Stimulated activated naive CD8-positive, alpha-beta T cell treated with anti-CD3 and anti-CD28 coated beads, Interleukin-15, Interleukin-2, amounts not matched to agents 100 ng/mL and 50 ng/mL, for 24 hours (primary cell): ENCODE measurements around the gene C17orf100.
"Not testable (repeated sequence)": the region's sequence is repeated elsewhere in the genome, so short reads cannot be mapped to it uniquely, and the experiment has no call there.

Source experiments
- H3K27ac Mint-ChIP-seq: one replicate; pipeline ENCODE4 v1.8.0; 2021; ENCODE audit warnings: mild to moderate bottlenecking, mixed read lengths
- H3K27me3 Mint-ChIP-seq: one replicate; pipeline ENCODE4 v1.8.0; 2021; ENCODE audit warnings: mixed read lengths
- H3K36me3 Mint-ChIP-seq: one replicate; pipeline ENCODE4 v1.8.0; 2021; ENCODE audit warnings: low read depth, mixed read lengths
- H3K4me1 Mint-ChIP-seq: one replicate; pipeline ENCODE4 v1.8.0; 2021; ENCODE audit warnings: low read depth, mixed read lengths
- H3K4me3 Mint-ChIP-seq: one replicate; pipeline ENCODE4 v1.8.0; 2021; ENCODE audit warnings: mild to moderate bottlenecking, mixed read lengths
- H3K9me3 Mint-ChIP-seq: one replicate; pipeline ENCODE4 v1.8.0; 2021; ENCODE audit warnings: mixed read lengths

Gene C17orf100

GRCh38 chr17:6656797-6657632, 5.5 kb downstream of the C17orf100 start:
- H3K36me3 Mint-ChIP-seq, H3K9me3 Mint-ChIP-seq: not testable (repeated sequence)
- Mint-ChIP-seq H3K27ac (peak overlapping the region; percentile 40), H3K4me3 (peak overlapping the region; percentile 78), H3K4me1 (peaks cover 69% of the 10 kb centered on the region), H3K27me3 (peaks cover 17% of the 10 kb centered on the region)

- H3K36me3 Mint-ChIP-seq: peaks cover 4% of the 10 kb centered on the region
- H3K27ac Mint-ChIP-seq: peak overlapping the region; percentile 40
- H3K27me3 Mint-ChIP-seq: peaks cover 17% of the 10 kb centered on the region
- H3K9me3 Mint-ChIP-seq: no peaks in the 10 kb centered on the region
- peak overlapping the region; percentile 78 for H3K4me3 Mint-ChIP-seq
- H3K4me1 Mint-ChIP-seq: peaks cover 67% of the 10 kb centered on the region
Measured at GRCh38 chr17:6657633-6658287, 6.2 kb downstream of the C17orf100 start.

GRCh38 chr17:6658411-6658810, 6.8 kb downstream of the C17orf100 start:
- peaks cover 60% of the 10 kb centered on the region for H3K4me1 Mint-ChIP-seq
- not testable (repeated sequence) for H3K4me3 Mint-ChIP-seq, H3K36me3 Mint-ChIP-seq, H3K9me3 Mint-ChIP-seq, H3K27ac Mint-ChIP-seq
- H3K27me3 Mint-ChIP-seq: peaks cover 15% of the 10 kb centered on the region

- no peaks in the 10 kb centered on the region for H3K9me3 Mint-ChIP-seq
- no peak overlapping the region for H3K27ac Mint-ChIP-seq
- H3K36me3 Mint-ChIP-seq: no peaks in the 10 kb centered on the region
- peaks cover 7% of the 10 kb centered on the region for H3K27me3 Mint-ChIP-seq
- H3K4me3 Mint-ChIP-seq: peak overlapping the region; percentile 0
- H3K4me1 Mint-ChIP-seq: peaks cover 47% of the 10 kb centered on the region
Measured at GRCh38 chr17:6660101-6660500, 8.5 kb downstream of the C17orf100 start.

GRCh38 chr17:6660805-6661463, 9.4 kb downstream of the C17orf100 start:
- H3K27ac Mint-ChIP-seq: no peak overlapping the region
- no peaks in the 10 kb centered on the region for H3K27me3 Mint-ChIP-seq
- H3K9me3 Mint-ChIP-seq: no peaks in the 10 kb centered on the region
- peak overlapping the region; percentile 0 for H3K4me3 Mint-ChIP-seq
- H3K4me1 Mint-ChIP-seq: peaks cover 40% of the 10 kb centered on the region
- no peaks in the 10 kb centered on the region for H3K36me3 Mint-ChIP-seq

GRCh38 chr17:6661464-6661848, 9.9 kb downstream of the C17orf100 start:
- no peak overlapping the region for H3K4me3 Mint-ChIP-seq
- no peaks in the 10 kb centered on the region for H3K9me3 Mint-ChIP-seq
- H3K4me1 Mint-ChIP-seq: peaks cover 40% of the 10 kb centered on the region
- H3K27ac Mint-ChIP-seq: no peak overlapping the region
- no peaks in the 10 kb centered on the region for H3K36me3 Mint-ChIP-seq
- H3K27me3 Mint-ChIP-seq: no peaks in the 10 kb centered on the region

GRCh38 chr17:6663200-6663599, 11.6 kb downstream of the C17orf100 start:
- not testable (repeated sequence) for H3K9me3 Mint-ChIP-seq, H3K27me3 Mint-ChIP-seq, H3K27ac Mint-ChIP-seq, H3K36me3 Mint-ChIP-seq, H3K4me3 Mint-ChIP-seq
- peaks cover 42% of the 10 kb centered on the region for H3K4me1 Mint-ChIP-seq

- H3K9me3 Mint-ChIP-seq: no peaks in the 10 kb centered on the region
- H3K4me1 Mint-ChIP-seq: peaks cover 24% of the 10 kb centered on the region
- no peaks in the 10 kb centered on the region for H3K36me3 Mint-ChIP-seq
- no peaks in the 10 kb centered on the region for H3K27me3 Mint-ChIP-seq
- no peak overlapping the region for H3K4me3 Mint-ChIP-seq
- no peak overlapping the region for H3K27ac Mint-ChIP-seq
Measured at GRCh38 chr17:6666077-6666521, 14.5 kb downstream of the C17orf100 start.

GRCh38 chr17:6666557-6666956, 15.0 kb downstream of the C17orf100 start:
- Mint-ChIP-seq H3K27me3 (no peaks in the 10 kb centered on the region), H3K4me3 (no peak overlapping the region), H3K27ac (no peak overlapping the region), H3K9me3 (no peaks in the 10 kb centered on the region), H3K4me1 (peaks cover 20% of the 10 kb centered on the region), H3K36me3 (no peaks in the 10 kb centered on the region)

- Mint-ChIP-seq H3K27ac (peak overlapping the region; percentile 67), H3K9me3 (no peaks in the 10 kb centered on the region), H3K27me3 (no peaks in the 10 kb centered on the region), H3K4me1 (peaks cover 16% of the 10 kb centered on the region), H3K4me3 (no peak overlapping the region), H3K36me3 (no peaks in the 10 kb centered on the region)
Measured at GRCh38 chr17:6667516-6667915, 16.0 kb downstream of the C17orf100 start.

- no peak overlapping the region for H3K27ac Mint-ChIP-seq
- H3K27me3 Mint-ChIP-seq: no peaks in the 10 kb centered on the region
- H3K4me1 Mint-ChIP-seq: peaks cover 13% of the 10 kb centered on the region
- no peaks in the 10 kb centered on the region for H3K9me3 Mint-ChIP-seq
- H3K36me3 Mint-ChIP-seq: no peaks in the 10 kb centered on the region
- no peak overlapping the region for H3K4me3 Mint-ChIP-seq
Measured at GRCh38 chr17:6668219-6668618, 16.7 kb downstream of the C17orf100 start.

GRCh38 chr17:6668727-6669425, 17.3 kb downstream of the C17orf100 start:
- no peaks in the 10 kb centered on the region for H3K36me3 Mint-ChIP-seq
- no peaks in the 10 kb centered on the region for H3K27me3 Mint-ChIP-seq
- H3K4me3 Mint-ChIP-seq: no peak overlapping the region
- H3K27ac Mint-ChIP-seq: no peak overlapping the region
- no peaks in the 10 kb centered on the region for H3K9me3 Mint-ChIP-seq
- peaks cover 13% of the 10 kb centered on the region for H3K4me1 Mint-ChIP-seq

- Mint-ChIP-seq H3K4me3 (no peak overlapping the region), H3K27me3 (no peaks in the 10 kb centered on the region), H3K9me3 (no peaks in the 10 kb centered on the region), H3K4me1 (peaks cover 13% of the 10 kb centered on the region), H3K36me3 (no peaks in the 10 kb centered on the region), H3K27ac (no peak overlapping the region)
Measured at GRCh38 chr17:6669479-6670212, 18.1 kb downstream of the C17orf100 start.

GRCh38 chr17:6670571-6670970, 19.0 kb downstream of the C17orf100 start:
- no peaks in the 10 kb centered on the region for H3K27me3 Mint-ChIP-seq
- H3K27ac Mint-ChIP-seq: no peak overlapping the region
- H3K4me3 Mint-ChIP-seq: no peak overlapping the region
- peaks cover 13% of the 10 kb centered on the region for H3K4me1 Mint-ChIP-seq
- H3K36me3 Mint-ChIP-seq: no peaks in the 10 kb centered on the region
- H3K9me3 Mint-ChIP-seq: no peaks in the 10 kb centered on the region
